ACHN (cell line): Measurements from ENCODE around the gene MUC5B.
"Not testable (repeated sequence)": the region's sequence is repeated elsewhere in the genome, so short reads cannot be mapped to it uniquely, and the experiment has no call there.

Experiments used
- DNase-seq: peaks from one replicate; pipeline ENCODE4 v3.0.0-alpha.2; 2015
- in situ Hi-C: cut with HindIII; loops from 2 replicates; pipeline ENCODE4 v1.10.0; 2017; ENCODE audit warnings: low sequenced_read_pairs, low pct_ligation_motif_present, low pct_unique_long_range_greater_than_20kb

Gene MUC5B, protein sequence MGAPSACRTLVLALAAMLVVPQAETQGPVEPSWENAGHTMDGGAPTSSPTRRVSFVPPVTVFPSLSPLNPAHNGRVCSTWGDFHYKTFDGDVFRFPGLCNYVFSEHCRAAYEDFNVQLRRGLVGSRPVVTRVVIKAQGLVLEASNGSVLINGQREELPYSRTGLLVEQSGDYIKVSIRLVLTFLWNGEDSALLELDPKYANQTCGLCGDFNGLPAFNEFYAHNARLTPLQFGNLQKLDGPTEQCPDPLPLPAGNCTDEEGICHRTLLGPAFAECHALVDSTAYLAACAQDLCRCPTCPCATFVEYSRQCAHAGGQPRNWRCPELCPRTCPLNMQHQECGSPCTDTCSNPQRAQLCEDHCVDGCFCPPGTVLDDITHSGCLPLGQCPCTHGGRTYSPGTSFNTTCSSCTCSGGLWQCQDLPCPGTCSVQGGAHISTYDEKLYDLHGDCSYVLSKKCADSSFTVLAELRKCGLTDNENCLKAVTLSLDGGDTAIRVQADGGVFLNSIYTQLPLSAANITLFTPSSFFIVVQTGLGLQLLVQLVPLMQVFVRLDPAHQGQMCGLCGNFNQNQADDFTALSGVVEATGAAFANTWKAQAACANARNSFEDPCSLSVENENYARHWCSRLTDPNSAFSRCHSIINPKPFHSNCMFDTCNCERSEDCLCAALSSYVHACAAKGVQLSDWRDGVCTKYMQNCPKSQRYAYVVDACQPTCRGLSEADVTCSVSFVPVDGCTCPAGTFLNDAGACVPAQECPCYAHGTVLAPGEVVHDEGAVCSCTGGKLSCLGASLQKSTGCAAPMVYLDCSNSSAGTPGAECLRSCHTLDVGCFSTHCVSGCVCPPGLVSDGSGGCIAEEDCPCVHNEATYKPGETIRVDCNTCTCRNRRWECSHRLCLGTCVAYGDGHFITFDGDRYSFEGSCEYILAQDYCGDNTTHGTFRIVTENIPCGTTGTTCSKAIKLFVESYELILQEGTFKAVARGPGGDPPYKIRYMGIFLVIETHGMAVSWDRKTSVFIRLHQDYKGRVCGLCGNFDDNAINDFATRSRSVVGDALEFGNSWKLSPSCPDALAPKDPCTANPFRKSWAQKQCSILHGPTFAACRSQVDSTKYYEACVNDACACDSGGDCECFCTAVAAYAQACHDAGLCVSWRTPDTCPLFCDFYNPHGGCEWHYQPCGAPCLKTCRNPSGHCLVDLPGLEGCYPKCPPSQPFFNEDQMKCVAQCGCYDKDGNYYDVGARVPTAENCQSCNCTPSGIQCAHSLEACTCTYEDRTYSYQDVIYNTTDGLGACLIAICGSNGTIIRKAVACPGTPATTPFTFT (N-terminal part only)

DNA sequence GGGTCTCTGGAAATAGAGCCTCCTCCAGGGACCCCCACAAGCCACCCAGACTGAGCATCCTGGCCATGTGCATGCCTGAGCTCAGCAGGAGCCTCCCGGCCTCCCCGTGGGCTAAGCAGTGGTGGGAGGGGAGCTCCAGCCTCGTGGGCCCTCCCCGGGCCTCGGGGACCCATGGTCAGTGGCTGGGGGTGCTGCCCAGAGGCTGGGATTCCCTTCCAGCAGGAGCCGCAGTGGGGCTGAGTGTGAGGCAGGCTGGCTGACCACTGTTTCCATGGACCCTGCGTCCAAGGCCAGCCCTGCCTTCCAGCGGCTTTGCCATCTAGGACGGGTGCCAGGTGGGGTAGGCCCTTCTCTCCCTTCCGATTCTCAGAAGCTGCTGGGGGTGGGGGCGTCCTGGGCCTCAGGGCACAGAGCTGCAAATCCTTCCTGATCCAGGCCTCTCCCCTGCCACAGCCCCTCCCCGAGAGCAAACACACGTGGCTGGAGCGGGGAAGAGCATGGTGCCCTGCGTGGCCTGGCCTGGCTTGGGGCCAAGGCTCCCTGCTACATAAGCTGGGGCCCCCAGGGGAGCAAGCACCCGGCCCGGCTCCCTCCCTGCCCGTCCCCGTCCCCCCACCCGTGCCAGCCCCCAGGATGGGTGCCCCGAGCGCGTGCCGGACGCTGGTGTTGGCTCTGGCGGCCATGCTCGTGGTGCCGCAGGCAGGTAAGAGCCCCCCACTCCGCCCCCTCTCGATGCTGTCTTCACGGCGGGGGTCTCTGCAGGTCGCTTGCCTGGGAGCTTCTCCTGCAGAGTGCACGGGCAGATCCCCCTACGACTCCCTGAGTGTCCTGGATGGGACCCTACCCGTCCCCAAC lies at the start of gene MUC5B:
TSS of gene MUC5B (plus strand) at position 576 of the 855 bp plus-strand sequence. CDS start at position 634, 58 bp downstream.
- DNase-seq = no peak
- in situ Hi-C loops = no loop called here

DNA sequence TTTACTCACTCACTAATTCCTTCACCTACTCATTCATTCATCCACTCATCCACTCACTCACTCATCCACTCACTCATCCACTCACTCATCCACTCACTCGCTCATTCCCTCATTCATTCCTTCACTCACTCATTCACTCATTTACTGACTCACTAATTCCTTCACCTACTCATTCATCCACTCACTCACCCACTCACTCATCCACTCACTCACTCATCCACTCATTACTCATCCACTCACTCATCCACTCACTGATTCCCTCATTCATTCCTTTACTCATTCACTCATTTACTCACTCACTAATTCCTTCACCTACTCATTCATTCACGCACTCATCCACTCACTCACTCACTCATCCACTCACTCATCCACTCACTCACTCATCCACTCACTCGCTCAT lies 49.5 kb upstream of the MUC5B start:
- in situ Hi-C loops, DNase-seq: not testable (repeated sequence)

DNA sequence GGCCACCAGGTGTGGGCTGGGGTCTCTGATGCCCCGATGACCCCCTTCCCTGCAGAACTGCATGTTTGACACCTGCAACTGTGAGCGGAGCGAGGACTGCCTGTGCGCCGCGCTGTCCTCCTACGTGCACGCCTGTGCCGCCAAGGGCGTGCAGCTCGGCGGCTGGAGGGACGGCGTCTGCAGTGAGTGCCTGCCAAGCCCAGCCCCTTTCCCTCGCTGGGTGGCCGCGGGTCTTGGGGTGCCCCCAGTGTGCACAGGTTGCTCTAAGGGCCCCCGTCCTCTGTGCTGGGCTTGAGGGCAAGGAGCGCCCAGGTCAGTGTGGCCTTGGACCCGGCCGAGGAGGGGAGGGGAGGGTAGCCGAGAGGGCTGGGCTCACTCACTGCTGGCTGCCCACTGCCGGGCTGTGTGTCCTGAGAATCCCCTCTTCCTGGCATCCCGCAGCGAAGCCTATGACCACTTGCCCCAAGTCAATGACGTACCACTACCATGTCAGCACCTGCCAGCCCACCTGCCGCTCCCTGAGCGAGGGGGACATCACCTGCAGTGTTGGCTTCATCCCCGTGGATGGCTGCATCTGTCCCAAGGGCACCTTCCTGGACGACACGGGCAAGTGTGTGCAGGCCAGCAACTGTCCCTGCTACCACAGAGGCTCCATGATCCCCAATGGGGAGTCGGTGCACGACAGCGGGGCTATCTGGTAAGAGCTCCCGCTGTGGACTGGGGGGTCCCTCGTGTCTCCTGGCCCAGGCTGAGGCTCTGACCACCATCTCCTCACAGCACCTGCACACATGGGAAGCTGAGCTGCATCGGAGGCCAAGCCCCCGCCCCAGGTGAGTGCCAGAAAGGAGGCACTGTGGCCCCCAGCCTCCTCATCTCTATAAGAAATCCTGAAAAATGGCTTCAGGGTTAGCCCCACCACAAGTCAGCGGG lies 48.2 kb upstream of the MUC5B start:
- in situ Hi-C loops = no loop called here
- no peak for DNase-seq

DNA sequence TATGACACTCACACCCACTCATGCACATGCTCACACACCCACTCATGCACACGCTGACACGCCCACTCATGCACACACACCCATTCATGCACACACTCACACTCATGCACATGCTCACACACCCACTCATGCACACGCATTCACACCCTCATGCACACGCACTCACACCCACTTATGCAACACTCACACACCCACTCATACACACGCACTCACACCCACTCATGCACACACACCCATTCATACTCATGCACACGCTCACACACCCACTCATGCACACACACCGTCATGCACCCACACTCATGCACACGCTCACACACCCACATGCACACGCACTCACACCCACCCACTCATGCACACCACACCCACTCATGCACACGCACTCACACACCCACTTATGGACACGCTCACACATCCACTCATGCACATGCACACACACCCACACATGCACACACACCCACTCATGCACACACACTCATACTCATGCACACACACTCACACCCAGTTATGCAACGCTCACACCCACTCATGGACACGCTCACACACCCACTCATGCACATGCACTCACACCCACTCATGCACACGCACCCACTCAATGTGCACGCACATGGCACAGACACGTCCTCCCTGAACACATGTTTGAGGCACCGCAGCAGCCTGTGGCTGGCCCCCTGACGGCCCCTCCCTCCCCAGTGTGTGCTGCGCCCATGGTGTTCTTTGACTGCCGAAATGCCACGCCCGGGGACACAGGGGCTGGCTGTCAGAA lies 47.2 kb upstream of the MUC5B start:
- no peak for DNase-seq
- in situ Hi-C loops = no loop called here

DNA sequence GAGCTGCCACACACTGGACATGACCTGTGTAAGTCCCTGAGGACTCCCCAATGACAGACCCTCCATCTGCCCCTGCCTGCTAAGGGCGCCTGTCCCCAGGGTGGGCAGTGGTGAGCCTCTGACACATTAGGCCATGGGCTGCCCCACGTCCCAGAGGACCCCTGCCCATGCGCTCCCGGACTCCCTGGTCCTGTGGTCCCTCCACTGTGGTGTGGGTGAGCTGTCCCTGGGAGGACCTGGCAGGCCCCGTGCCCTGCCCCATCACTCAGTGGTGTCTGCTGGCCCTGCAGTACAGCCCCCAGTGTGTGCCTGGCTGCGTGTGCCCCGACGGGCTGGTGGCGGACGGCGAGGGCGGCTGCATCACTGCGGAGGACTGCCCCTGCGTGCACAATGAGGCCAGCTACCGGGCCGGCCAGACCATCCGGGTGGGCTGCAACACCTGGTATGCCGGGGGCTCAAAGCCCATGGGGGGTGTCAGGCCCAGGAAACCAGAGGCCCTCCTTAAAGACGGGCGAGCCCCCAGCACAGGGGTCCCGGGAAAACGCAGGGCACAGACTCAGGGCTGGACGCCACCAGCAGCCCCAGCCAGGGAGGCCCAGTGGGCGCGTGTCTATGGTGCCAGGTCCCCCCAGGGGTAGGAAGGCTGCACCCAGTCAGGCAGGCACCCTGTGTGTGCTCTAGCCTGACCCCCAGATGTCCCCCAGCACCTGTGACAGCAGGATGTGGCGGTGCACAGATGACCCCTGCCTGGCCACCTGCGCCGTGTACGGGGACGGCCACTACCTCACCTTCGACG lies 46.4 kb upstream of the MUC5B start:
- DNase-seq = no peak
- in situ Hi-C loops = no loop called here

DNA sequence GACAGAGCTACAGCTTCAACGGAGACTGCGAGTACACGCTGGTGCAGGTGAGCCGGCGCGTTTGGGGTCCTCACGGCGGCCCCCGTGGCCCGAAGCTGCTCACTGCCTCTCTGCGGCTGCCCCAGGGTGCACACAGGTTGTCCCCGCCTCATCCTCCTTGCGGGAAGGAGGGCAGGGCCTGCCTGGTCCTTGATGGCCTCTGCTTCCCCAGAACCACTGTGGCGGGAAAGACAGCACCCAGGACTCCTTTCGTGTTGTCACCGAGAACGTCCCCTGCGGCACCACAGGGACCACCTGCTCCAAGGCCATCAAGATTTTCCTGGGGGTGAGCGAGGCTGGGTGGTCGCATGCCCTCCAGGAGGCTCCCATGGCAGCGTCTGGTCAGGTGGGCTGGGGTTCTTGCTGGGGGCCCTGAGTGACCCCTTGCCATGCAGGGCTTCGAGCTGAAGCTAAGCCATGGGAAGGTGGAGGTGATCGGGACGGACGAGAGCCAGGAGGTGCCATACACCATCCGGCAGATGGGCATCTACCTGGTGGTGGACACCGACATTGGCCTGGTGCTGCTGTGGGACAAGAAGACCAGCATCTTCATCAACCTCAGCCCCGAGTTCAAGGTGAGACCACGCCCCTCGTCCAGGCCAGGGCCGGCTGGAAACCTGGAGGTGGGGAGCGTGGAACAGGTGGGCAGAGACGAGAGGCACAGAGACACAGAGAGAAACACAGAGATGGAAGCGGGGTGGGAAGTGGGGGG lies 45.7 kb upstream of the MUC5B start:
- in situ Hi-C loops = no loop called here
- no peak for DNase-seq

DNA sequence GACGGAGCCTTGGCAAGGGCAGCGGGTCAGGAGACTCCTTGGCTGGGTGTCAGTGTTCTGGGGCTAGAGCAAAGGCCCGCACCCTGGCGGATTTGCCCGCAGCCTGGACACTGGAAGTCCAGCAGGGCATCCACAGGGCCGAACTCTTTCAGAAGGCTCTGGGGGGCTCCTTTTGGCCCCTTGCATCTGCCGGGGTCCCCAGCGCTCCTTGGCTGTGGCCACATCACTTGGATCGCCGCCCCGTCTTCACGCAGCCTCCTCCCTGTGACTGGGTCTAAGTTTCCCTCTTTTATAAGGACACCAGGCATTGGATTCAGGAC lies 45.1 kb upstream of the MUC5B start:
- no peak for DNase-seq

DNA sequence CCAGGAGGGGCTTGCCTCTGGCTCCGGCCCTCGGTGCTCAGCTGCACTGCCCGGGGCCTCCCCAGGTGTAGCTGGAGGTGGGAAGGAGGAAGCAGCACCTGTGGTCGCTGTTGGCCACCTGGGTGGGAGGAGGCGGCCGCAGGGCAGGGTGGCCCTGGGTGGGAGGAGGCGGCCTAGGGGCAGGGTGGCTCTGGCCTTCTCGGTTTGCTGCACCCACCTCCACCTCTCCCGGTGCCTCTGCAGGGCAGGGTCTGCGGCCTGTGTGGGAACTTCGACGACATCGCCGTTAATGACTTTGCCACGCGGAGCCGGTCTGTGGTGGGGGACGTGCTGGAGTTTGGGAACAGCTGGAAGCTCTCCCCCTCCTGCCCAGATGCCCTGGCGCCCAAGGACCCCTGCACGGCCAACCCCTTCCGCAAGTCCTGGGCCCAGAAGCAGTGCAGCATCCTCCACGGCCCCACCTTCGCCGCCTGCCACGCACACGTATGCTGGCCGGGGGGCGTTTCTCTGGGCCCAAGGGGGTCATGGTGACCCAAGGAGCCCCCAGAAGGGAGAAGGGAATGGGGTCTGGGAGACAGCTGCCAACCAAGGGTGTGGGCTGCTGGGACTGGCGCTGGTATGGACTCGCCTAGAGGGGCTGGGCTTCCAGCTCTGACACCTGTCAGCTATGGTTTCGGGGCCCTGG lies 44.5 kb upstream of the MUC5B start:
- no peak for DNase-seq
- in situ Hi-C loops = no loop called here

More for the DNA sequence above, 45.1 kb upstream of the MUC5B start:
- in situ Hi-C loops = no loop called here

DNA sequence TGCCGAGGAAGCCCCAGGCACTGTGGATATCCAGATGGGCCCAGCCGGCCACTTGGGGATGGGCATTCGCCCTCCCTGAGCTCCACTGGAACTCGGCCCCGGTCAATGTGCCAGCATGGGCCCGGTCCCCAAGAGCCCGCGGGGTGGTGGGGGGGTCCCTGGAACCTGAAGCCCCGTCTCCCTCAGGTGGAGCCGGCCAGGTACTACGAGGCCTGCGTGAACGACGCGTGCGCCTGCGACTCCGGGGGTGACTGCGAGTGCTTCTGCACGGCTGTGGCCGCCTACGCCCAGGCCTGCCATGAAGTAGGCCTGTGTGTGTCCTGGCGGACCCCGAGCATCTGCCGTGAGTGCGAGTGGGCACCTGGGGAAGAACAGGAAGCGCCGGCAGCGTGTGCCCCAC lies 44.0 kb upstream of the MUC5B start:
- no peak for DNase-seq
- in situ Hi-C loops = no loop called here

DNA sequence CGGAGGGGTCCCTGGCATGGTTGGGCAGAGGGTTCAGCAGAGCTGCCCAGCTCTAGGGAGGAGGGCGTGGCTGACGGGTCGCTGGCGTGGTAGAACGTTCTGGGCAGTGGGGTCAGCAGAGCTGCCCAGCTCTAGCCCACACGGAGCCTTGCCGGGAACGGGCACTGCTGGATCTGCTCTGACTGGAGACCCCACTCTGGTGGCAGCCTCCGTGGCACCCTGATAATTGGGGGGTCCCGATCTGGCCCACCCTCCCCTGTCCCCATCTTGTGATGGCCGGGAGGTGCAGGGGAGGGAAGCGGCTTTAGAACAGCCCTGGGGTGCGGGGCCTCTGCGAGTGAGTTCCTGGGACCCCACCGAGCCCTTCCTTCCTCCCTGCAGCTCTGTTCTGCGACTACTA lies 43.2 kb upstream of the MUC5B start:
- no peak for DNase-seq

DNA sequence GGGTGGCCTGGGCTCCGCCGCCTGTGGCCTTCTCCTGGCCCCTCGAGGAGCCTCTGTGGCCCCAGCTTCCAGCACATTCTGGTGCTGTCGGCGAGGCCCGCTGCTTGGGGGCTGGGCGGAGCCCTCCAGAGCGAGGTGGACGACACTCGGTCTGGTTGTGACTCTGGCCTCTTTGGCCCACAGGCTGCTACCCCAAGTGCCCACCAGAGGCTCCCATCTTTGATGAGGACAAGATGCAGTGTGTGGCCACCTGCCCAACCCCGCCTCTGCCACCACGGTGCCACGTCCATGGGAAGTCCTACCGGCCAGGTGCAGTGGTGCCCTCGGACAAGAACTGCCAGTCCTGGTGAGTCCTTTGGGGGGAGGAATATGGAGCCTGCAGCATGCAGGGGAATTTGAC lies 42.7 kb upstream of the MUC5B start:
- no peak for DNase-seq
- in situ Hi-C loops = no loop called here

More for the DNA sequence above, 43.2 kb upstream of the MUC5B start:
- in situ Hi-C loops = no loop called here

DNA sequence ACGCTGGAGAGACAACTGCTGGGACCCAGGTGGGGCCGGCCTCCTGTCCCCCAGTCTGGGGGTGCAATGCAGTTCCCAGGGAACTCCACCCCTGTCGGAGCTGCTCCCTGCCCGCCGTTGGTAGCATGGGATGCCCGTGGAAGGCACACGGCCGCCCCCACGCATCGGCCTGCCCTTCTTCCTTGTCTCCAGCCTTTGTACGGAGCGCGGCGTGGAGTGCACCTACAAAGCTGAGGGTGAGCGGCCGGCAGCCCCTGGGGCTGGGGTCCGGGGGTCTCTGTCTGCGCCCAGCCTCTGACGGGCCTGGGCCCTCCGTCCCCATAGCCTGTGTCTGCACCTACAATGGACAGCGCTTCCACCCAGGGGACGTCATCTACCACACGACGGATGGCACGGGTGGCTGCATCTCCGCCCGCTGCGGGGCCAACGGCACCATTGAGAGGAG lies 41.9 kb upstream of the MUC5B start:
- in situ Hi-C loops = no loop called here

DNA sequence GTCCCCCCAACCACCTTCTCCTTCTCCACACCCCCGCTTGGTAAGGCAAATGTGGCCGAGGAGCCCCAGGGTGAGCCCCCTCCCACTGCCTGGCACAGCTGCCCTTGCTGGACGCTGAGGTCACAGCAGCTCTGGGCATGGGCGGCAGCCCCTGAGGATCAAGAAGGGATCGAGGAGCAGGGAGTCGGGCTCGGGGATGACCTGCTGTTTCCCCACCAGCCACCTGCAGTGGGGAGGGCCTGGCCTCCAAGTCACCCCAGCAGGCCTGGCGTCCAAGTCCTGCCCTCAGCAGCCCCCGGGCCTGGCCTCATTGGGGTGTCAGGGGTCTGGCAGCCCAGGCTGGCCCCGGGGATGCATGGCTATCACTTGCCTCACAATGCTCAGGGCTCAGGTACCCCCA lies 41.4 kb upstream of the MUC5B start:
- in situ Hi-C loops = no loop called here
- DNase-seq = no peak

More for the DNA sequence above, 41.9 kb upstream of the MUC5B start:
- DNase-seq = no peak

DNA sequence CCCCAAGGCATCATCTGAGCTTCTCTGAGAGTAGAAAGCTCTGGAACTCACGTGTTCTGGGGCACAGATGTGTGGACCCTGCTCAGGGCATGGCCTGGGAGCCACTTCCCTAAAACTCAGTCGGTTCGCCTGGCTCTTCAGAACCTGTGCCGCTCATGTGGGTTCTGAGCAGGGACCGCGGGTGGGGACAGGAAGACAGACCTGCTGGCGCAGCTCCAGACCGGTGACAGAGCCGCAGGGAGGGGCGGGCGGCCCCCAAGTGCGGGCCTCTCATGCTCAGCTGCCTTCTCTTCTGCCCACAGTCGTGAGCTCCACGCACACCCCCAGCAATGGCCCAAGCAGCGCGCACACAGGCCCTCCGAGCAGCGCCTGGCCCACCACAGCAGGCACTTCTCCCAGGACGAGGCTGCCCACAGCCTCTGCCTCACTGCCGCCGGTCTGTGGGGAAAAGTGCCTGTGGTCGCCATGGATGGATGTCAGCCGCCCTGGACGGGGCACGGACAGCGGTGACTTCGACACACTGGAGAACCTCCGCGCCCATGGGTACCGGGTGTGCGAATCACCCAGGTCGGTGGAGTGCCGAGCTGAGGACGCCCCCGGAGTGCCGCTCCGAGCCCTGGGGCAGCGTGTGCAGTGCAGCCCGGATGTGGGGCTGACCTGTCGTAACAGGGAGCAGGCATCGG lies 40.9 kb upstream of the MUC5B start:
- DNase-seq = no peak
- in situ Hi-C loops = no loop called here
